Astrocyte (in vitro differentiated cells and primary cell): ENCODE results near the gene MARCKS. TPM values are rescaled to one million over a fixed set of nuclear protein-coding genes. Genes with fewer than 3 reads are reported as not detected.

Source experiments
- DNase-seq: peaks from one replicate; pipeline ENCODE4 v3.0.0-alpha.2; 2010; ENCODE audit warnings: low read depth
- FAIRE-seq: peaks from 2 replicates; lab custom pipeline; 2011; peaks lifted over from hg19 to GRCh38; lab: Jason Lieb, UNC
- H2AFZ ChIP-seq: 2 replicates; pipeline ENCODE4 v1.6.0; 2012; ENCODE audit warnings: low read depth, low read length, inconsistent platforms
- H3K27ac ChIP-seq: 2 replicates; pipeline ENCODE4 v1.5.1; 2011; ENCODE audit warnings: low read depth, low read length, inconsistent platforms
- H3K27me3 ChIP-seq: 2 replicates; pipeline ENCODE4 v1.6.0; 2011; ENCODE audit warnings: low read length, inconsistent platforms; ENCODE audit not compliant: insufficient read depth
- H3K36me3 ChIP-seq: 2 replicates; pipeline ENCODE4 v1.5.1; 2011; ENCODE audit warnings: low read length, inconsistent platforms; ENCODE audit not compliant: insufficient read depth
- H3K4me1 ChIP-seq: 2 replicates; pipeline ENCODE4 v1.5.1; 2011; ENCODE audit warnings: low read length, inconsistent platforms; ENCODE audit not compliant: insufficient read depth
- H3K4me2 ChIP-seq: 2 replicates; pipeline ENCODE4 v1.6.0; 2012; ENCODE audit warnings: low read length, inconsistent platforms
- H3K4me3 ChIP-seq: 2 replicates; pipeline ENCODE4 v1.5.1; 2011; ENCODE audit warnings: low read depth, mild to moderate bottlenecking, low read length, inconsistent platforms; ENCODE audit not compliant: insufficient read depth
- H3K79me2 ChIP-seq: 2 replicates; pipeline ENCODE4 v1.6.0; 2012; ENCODE audit warnings: mild to moderate bottlenecking, low read length, inconsistent platforms; ENCODE audit not compliant: insufficient read depth
- H3K9ac ChIP-seq: 2 replicates; pipeline ENCODE4 v1.6.0; 2012; ENCODE audit warnings: mild to moderate bottlenecking, low read length, inconsistent platforms
- H3K9me3 ChIP-seq: 2 replicates; pipeline ENCODE4 v1.5.1; 2012; ENCODE audit warnings: low read depth, mild to moderate bottlenecking, low read length, inconsistent platforms; ENCODE audit not compliant: insufficient read depth
- H4K20me1 ChIP-seq: 2 replicates; pipeline ENCODE4 v1.6.0; 2012; ENCODE audit warnings: low read length, inconsistent platforms; ENCODE audit not compliant: insufficient read depth
- H3K27ac Mint-ChIP-seq: one replicate; pipeline ENCODE4 v1.8.0; 2021; ENCODE audit warnings: mild to moderate bottlenecking, mixed read lengths; ENCODE audit not compliant: unreplicated experiment
- H3K27me3 Mint-ChIP-seq: one replicate; pipeline ENCODE4 v1.8.0; 2021; ENCODE audit warnings: low read depth, mixed read lengths; ENCODE audit not compliant: unreplicated experiment
- H3K36me3 Mint-ChIP-seq: one replicate; pipeline ENCODE4 v1.8.0; 2021; ENCODE audit warnings: low read depth, mixed read lengths; ENCODE audit not compliant: unreplicated experiment
- H3K4me1 Mint-ChIP-seq: one replicate; pipeline ENCODE4 v1.8.0; 2021; ENCODE audit warnings: low read depth, mixed read lengths; ENCODE audit not compliant: unreplicated experiment
- H3K4me3 Mint-ChIP-seq: one replicate; pipeline ENCODE4 v1.8.0; 2021; ENCODE audit warnings: mild to moderate bottlenecking, moderate library complexity, mixed read lengths; ENCODE audit not compliant: unreplicated experiment
- H3K9me3 Mint-ChIP-seq: one replicate; pipeline ENCODE4 v1.8.0; 2021; ENCODE audit warnings: mild to moderate bottlenecking, mixed read lengths; ENCODE audit not compliant: unreplicated experiment
- CTCF ChIP-seq: IDR thresholded peaks from 2 replicates; pipeline ENCODE4 v1.5.1; 2011; ENCODE audit warnings: low read depth, mild to moderate bottlenecking, inconsistent platforms, low read length, moderate library complexity; ENCODE audit not compliant: insufficient read depth
- EZH2 ChIP-seq: IDR thresholded peaks from 2 replicates; pipeline ENCODE4 v1.6.1; 2012; ENCODE audit warnings: mild to moderate bottlenecking, low read length, inconsistent platforms; ENCODE audit not compliant: insufficient read depth
- total RNA-seq: library from RNA; stranded (reverse); gene quantifications from 2 replicates; pipeline ENCODE4 v1.2.1, GENCODE V29; 2021

Gene MARCKS
- total RNA-seq, 1 donor from 2014 or later: 261 TPM

GRCh38 chr6:113824411-113824810 lies 32.7 kb upstream of the MARCKS start:
- Histone ChIP-seq H3K4me2 (no peak overlapping the region), H3K4me1 (peaks cover 8% of the 10 kb centered on the region), H2AFZ (no peak overlapping the region), H3K9ac (no peak overlapping the region), H4K20me1 (no peaks in the 10 kb centered on the region), H3K4me3 (no peak overlapping the region), H3K27ac (no peak overlapping the region), H3K36me3 (no peaks in the 10 kb centered on the region), H3K79me2 (no peaks in the 10 kb centered on the region), H3K27me3 (no peaks in the 10 kb centered on the region), H3K9me3 (no peaks in the 10 kb centered on the region)
- TF ChIP-seq EZH2 (no peak), CTCF (no peak)
- Mint-ChIP-seq H3K4me1 (peaks cover 9% of the 10 kb centered on the region), H3K27me3 (no peaks in the 10 kb centered on the region), H3K9me3 (no peaks in the 10 kb centered on the region), H3K27ac (no peak overlapping the region), H3K36me3 (no peaks in the 10 kb centered on the region), H3K4me3 (no peak overlapping the region)
- peak; percentile 63 for DNase-seq
- no peak for FAIRE-seq

GRCh38 chr6:113824866-113825265 lies 32.3 kb upstream of the MARCKS start:
- no peaks in the 10 kb centered on the region for H3K9me3 ChIP-seq
- no peaks in the 10 kb centered on the region for H4K20me1 ChIP-seq
- H3K27me3 Mint-ChIP-seq: no peaks in the 10 kb centered on the region
- H3K27me3 ChIP-seq: no peaks in the 10 kb centered on the region
- H2AFZ ChIP-seq: no peak overlapping the region
- no peak for DNase-seq
- no peaks in the 10 kb centered on the region for H3K36me3 Mint-ChIP-seq
- no peak overlapping the region for H3K27ac ChIP-seq
- H3K4me1 Mint-ChIP-seq: peaks cover 11% of the 10 kb centered on the region
- H3K4me1 ChIP-seq: peaks cover 12% of the 10 kb centered on the region
- no peak for TF ChIP-seq EZH2
- TF ChIP-seq CTCF: no peak
- no peaks in the 10 kb centered on the region for H3K36me3 ChIP-seq
- no peak overlapping the region for H3K27ac Mint-ChIP-seq
- H3K4me3 Mint-ChIP-seq: no peak overlapping the region
- H3K4me2 ChIP-seq: no peak overlapping the region
- H3K79me2 ChIP-seq: no peaks in the 10 kb centered on the region
- H3K9ac ChIP-seq: no peak overlapping the region
- H3K4me3 ChIP-seq: no peak overlapping the region
- H3K9me3 Mint-ChIP-seq: no peaks in the 10 kb centered on the region
- FAIRE-seq: peak; percentile 5

GRCh38 chr6:113825781-113826180 lies 31.4 kb upstream of the MARCKS start:
- no peak overlapping the region for H3K9ac ChIP-seq
- Mint-ChIP-seq H3K27me3 (no peaks in the 10 kb centered on the region), H3K27ac (no peak overlapping the region), H3K36me3 (no peaks in the 10 kb centered on the region), H3K4me1 (peaks cover 14% of the 10 kb centered on the region), H3K4me3 (no peak overlapping the region), H3K9me3 (no peaks in the 10 kb centered on the region)
- H3K79me2 ChIP-seq: no peaks in the 10 kb centered on the region
- H2AFZ ChIP-seq: peak overlapping the region; percentile 43
- H3K9me3 ChIP-seq: no peaks in the 10 kb centered on the region
- peak overlapping the region; percentile 49 for H3K4me2 ChIP-seq
- TF ChIP-seq CTCF (no peak), EZH2 (no peak)
- peak; percentile 91 for DNase-seq
- H3K27ac ChIP-seq: no peak overlapping the region
- H3K4me1 ChIP-seq: peaks cover 16% of the 10 kb centered on the region
- H3K36me3 ChIP-seq: no peaks in the 10 kb centered on the region
- H4K20me1 ChIP-seq: no peaks in the 10 kb centered on the region
- H3K27me3 ChIP-seq: no peaks in the 10 kb centered on the region
- H3K4me3 ChIP-seq: no peak overlapping the region
- peak; percentile 64 for FAIRE-seq
